Large intestine (tissue), 3 donors: ENCODE measurements around the gene EPS15. TPM values are rescaled to one million over a fixed set of nuclear protein-coding genes. Genes with fewer than 3 reads are reported as not detected.
"Not testable (repeated sequence)": the region's sequence is repeated elsewhere in the genome, so short reads cannot be mapped to it uniquely, and the experiment has no call there.

Experiments used
- DNase-seq, 2 donors: peaks; one replicate each; pipeline versions ENCODE4 v3.0.0 to v3.0.0-alpha.2; 2013
- H3K27ac ChIP-seq: one replicate; pipeline ENCODE4 v1.5.1; 2013; ENCODE audit warnings: low read length
- H3K27me3 ChIP-seq: 2 replicates; pipeline ENCODE4 v1.6.1; 2013; ENCODE audit warnings: low read length; ENCODE audit not compliant: control insufficient read depth, insufficient read depth
- H3K36me3 ChIP-seq: 2 replicates; pipeline ENCODE4 v1.6.1; 2013; ENCODE audit warnings: low read length; ENCODE audit not compliant: control insufficient read depth, insufficient read depth
- H3K4me1 ChIP-seq: one replicate; pipeline ENCODE4 v1.6.1; 2013; ENCODE audit warnings: low read length; ENCODE audit not compliant: control insufficient read depth, insufficient read depth
- H3K4me3 ChIP-seq: one replicate; pipeline ENCODE4 v1.5.1; 2013; ENCODE audit warnings: low read length
- H3K9me3 ChIP-seq: one replicate; pipeline ENCODE4 v1.6.1; 2013; ENCODE audit warnings: mild to moderate bottlenecking, low read depth, low read length, moderate library complexity; ENCODE audit not compliant: control insufficient read depth
- WGBS: methylation state at CpG from one replicate; pipeline ENCODE4 v1.1.5; 2013; ENCODE audit warnings: low lambda C conversion rate; ENCODE audit not compliant: insufficient coverage; 5-methylcytosine and 5-hydroxymethylcytosine counted together
- polyA plus RNA-seq: library from polyadenylated mRNA; unstranded; fragments of 120-200 nt; gene quantifications from one replicate; pipeline ENCODE4 v1.2.1, GENCODE V29; 2013

The EPS15 gene
- polyA plus RNA-seq, 1 donor: 34.2 TPM

GRCh38 chr1:51415963-51416362 lies 103.1 kb downstream of the EPS15 start:
- Histone ChIP-seq H3K9me3 (no peaks in the 10 kb centered on the region), H3K4me1 (no peaks in the 10 kb centered on the region), H3K27ac (no peak overlapping the region), H3K4me3 (no peak overlapping the region), H3K27me3 (no peaks in the 10 kb centered on the region), H3K36me3 (peaks cover 4% of the 10 kb centered on the region)
- no CpG with 5 or more reads among the region's 2 CpGs for WGBS
- DNase-seq: no peak

GRCh38 chr1:51414811-51415210 lies 104.3 kb downstream of the EPS15 start:
- no peaks in the 10 kb centered on the region for H3K27me3 ChIP-seq
- no peak overlapping the region for H3K4me3 ChIP-seq
- no peak overlapping the region for H3K27ac ChIP-seq
- peaks cover 2% of the 10 kb centered on the region for H3K36me3 ChIP-seq
- no peak for DNase-seq
- H3K9me3 ChIP-seq: no peaks in the 10 kb centered on the region
- H3K4me1 ChIP-seq: no peaks in the 10 kb centered on the region

- not testable (repeated sequence) for H3K4me3 ChIP-seq, H3K9me3 ChIP-seq, DNase-seq, H3K4me1 ChIP-seq, H3K27ac ChIP-seq, H3K27me3 ChIP-seq
- peaks cover 16% of the 10 kb centered on the region for H3K36me3 ChIP-seq
- no CpG with 5 or more reads among the region's 5 CpGs for WGBS
Measured at GRCh38 chr1:51411820-51412219, 107.2 kb downstream of the EPS15 start.

- DNase-seq: no peak
- Histone ChIP-seq H3K27ac (no peak overlapping the region), H3K4me3 (no peak overlapping the region), H3K27me3 (no peaks in the 10 kb centered on the region), H3K9me3 (no peaks in the 10 kb centered on the region), H3K36me3 (peaks cover 21% of the 10 kb centered on the region), H3K4me1 (no peaks in the 10 kb centered on the region)
- 94% methylated on average over 5 of the region's 5 CpGs for WGBS
Measured at GRCh38 chr1:51410568-51411460, 108.3 kb downstream of the EPS15 start.

- peaks cover 27% of the 10 kb centered on the region for H3K36me3 ChIP-seq
- no CpG with 5 or more reads among the region's 7 CpGs for WGBS
- DNase-seq, H3K27ac ChIP-seq, H3K4me3 ChIP-seq, H3K4me1 ChIP-seq, H3K9me3 ChIP-seq, H3K27me3 ChIP-seq: not testable (repeated sequence)
Measured at GRCh38 chr1:51409755-51410541, 109.1 kb downstream of the EPS15 start.

- H3K27ac ChIP-seq: no peak overlapping the region
- no peak for DNase-seq
Measured at GRCh38 chr1:51392241-51392640, 126.8 kb downstream of the EPS15 start.

GRCh38 chr1:51390641-51391040 lies 128.4 kb downstream of the EPS15 start:
- not testable (repeated sequence) for H3K4me3 ChIP-seq, DNase-seq, H3K4me1 ChIP-seq, H3K27me3 ChIP-seq, H3K27ac ChIP-seq, H3K9me3 ChIP-seq
- H3K36me3 ChIP-seq: peaks cover 11% of the 10 kb centered on the region
- WGBS: no CpG with 5 or more reads among the region's 2 CpGs

More at GRCh38 chr1:51392241-51392640, 126.8 kb downstream of the EPS15 start:
- Histone ChIP-seq H3K36me3 (peaks cover 21% of the 10 kb centered on the region), H3K4me1 (no peaks in the 10 kb centered on the region), H3K27me3 (no peaks in the 10 kb centered on the region), H3K4me3 (no peak overlapping the region), H3K9me3 (no peaks in the 10 kb centered on the region)
- WGBS: no CpG with 5 or more reads among the region's 1 CpG

- not testable (repeated sequence) for H3K4me3 ChIP-seq, H3K27me3 ChIP-seq, DNase-seq, H3K4me1 ChIP-seq, H3K27ac ChIP-seq
- WGBS: no CpG with 5 or more reads among the region's 3 CpGs
- peaks cover 15% of the 10 kb centered on the region for H3K9me3 ChIP-seq
- peaks cover 15% of the 10 kb centered on the region for H3K36me3 ChIP-seq
Measured at GRCh38 chr1:51387288-51387687, 131.8 kb downstream of the EPS15 start.

- H3K9me3 ChIP-seq: peaks cover 15% of the 10 kb centered on the region
- no CpG with 5 or more reads among the region's 5 CpGs for WGBS
- not testable (repeated sequence) for H3K27me3 ChIP-seq, H3K4me3 ChIP-seq, H3K27ac ChIP-seq, DNase-seq, H3K36me3 ChIP-seq, H3K4me1 ChIP-seq
Measured at GRCh38 chr1:51386259-51386658, 132.8 kb downstream of the EPS15 start.

- 100% methylated on average over 1 of the region's 2 CpGs for WGBS
- H3K27me3 ChIP-seq: no peaks in the 10 kb centered on the region
Measured at GRCh38 chr1:51385776-51386175, 133.3 kb downstream of the EPS15 start.

More at GRCh38 chr1:51385776-51386175, 133.3 kb downstream of the EPS15 start:
- Histone ChIP-seq H3K9me3 (peaks cover 15% of the 10 kb centered on the region), H3K36me3 (peaks cover 9% of the 10 kb centered on the region), H3K4me3 (no peak overlapping the region), H3K27ac (no peak overlapping the region), H3K4me1 (no peaks in the 10 kb centered on the region)
- DNase-seq: no peak
